Activated naive CD8-positive, alpha-beta T cell treated with anti-CD3 and anti-CD28 coated beads, Interleukin-2, amount 10 ng/mL, durations not matched to agents 7 days and 5 days (primary cell): ENCODE data around the gene DGKQ. TPM values are rescaled to one million over a fixed set of nuclear protein-coding genes. Genes with fewer than 3 reads are reported as not detected.

Experiments
- ATAC-seq: fragments of 150-1000 bp; cut with Tn5 transposase; one replicate; pipeline ENCODE4 v1.10.0; 2021; ENCODE audit warnings: low read depth, moderate library complexity
- POLR2A ChIA-PET: fragments of 350-600 bp; sonication (Branson Sonifier 250); formaldehyde crosslinking; loops from one replicate; lab custom pipeline; 2021; ENCODE audit warnings: antibody characterized with exemption; lab: Charles Lee
- DNase-seq: peaks from one replicate; pipeline ENCODE4 v3.0.0; 2021
- H3K27ac Mint-ChIP-seq: one replicate; pipeline ENCODE4 v1.8.0; 2022; ENCODE audit warnings: mild to moderate bottlenecking, mixed read lengths
- H3K27me3 Mint-ChIP-seq: one replicate; pipeline ENCODE4 v1.8.0; 2022; ENCODE audit warnings: mild to moderate bottlenecking, moderate library complexity, mixed read lengths
- H3K36me3 Mint-ChIP-seq: one replicate; pipeline ENCODE4 v1.8.0; 2021; ENCODE audit warnings: mild to moderate bottlenecking, mixed read lengths
- H3K4me1 Mint-ChIP-seq: one replicate; pipeline ENCODE4 v1.8.0; 2021; ENCODE audit warnings: mixed read lengths
- H3K4me3 Mint-ChIP-seq: one replicate; pipeline ENCODE4 v1.8.0; 2022; ENCODE audit warnings: mild to moderate bottlenecking, moderate library complexity, mixed read lengths
- H3K9me3 Mint-ChIP-seq: one replicate; pipeline ENCODE4 v1.8.0; 2021; ENCODE audit warnings: mixed read lengths
- total RNA-seq, 2 experiments: library from RNA; stranded (reverse); gene quantifications; one replicate each; pipeline ENCODE4 v1.2.3, GENCODE V29; 2021

Gene DGKQ
- total RNA-seq, 2 experiments from 2014 or later = 31.3 to 32.4 TPM

DNA sequence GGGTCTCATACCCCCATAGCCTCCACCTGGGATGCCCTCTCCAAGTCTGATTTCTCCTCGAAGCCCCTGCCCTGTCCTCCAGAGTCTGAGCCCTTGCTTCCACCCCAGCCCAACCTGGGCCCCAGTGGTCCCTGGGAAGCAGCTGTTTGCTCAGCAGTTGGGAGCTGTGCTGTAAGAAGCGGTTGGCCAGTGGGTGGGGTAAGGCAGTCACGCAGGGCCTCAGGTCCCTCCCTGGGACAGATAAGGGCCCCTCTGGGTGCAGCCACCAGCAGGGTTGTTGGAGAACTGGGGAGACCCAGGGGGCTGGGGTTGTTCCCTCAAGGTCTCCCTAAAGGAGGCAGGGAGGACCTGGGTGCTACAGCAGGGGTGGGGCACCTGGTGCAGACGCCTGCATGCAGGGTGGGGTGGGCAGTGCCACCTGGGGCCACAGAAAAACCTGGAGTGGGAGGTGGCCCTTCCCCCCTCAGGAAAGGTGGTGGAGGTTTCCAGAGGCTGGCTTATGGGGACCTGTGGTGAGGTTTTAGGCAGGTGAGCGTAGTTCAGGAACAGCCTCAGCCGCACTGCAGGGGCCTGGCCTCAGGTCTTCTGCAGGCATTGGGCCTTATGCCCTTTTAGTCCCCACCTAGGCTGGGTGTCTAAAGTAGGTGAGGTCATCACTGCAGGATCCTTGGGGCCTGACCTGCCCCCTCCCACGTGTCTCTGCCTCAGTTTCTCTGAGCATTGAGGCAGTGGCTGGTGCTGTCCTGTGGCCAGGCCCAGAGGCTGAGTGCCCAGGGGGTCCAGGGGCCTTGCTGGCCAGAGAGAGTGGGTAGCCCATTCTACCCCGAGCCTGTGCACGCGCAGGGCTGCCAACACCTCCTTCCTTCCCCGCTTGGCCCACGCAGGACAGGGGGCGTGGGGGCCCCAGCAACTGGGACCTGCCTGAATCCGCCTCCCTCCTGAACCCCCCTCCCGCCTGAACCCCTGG lies 22.9 kb upstream of the DGKQ start:
- Mint-ChIP-seq H3K4me1 (no peaks in the 10 kb centered on the region), H3K27me3 (peaks cover 25% of the 10 kb centered on the region), H3K4me3 (no peak overlapping the region), H3K36me3 (no peaks in the 10 kb centered on the region), H3K27ac (no peak overlapping the region), H3K9me3 (no peaks in the 10 kb centered on the region)
- DNase-seq (no peak), ATAC-seq (no peak)
- POLR2A ChIA-PET = no interaction called here

DNA sequence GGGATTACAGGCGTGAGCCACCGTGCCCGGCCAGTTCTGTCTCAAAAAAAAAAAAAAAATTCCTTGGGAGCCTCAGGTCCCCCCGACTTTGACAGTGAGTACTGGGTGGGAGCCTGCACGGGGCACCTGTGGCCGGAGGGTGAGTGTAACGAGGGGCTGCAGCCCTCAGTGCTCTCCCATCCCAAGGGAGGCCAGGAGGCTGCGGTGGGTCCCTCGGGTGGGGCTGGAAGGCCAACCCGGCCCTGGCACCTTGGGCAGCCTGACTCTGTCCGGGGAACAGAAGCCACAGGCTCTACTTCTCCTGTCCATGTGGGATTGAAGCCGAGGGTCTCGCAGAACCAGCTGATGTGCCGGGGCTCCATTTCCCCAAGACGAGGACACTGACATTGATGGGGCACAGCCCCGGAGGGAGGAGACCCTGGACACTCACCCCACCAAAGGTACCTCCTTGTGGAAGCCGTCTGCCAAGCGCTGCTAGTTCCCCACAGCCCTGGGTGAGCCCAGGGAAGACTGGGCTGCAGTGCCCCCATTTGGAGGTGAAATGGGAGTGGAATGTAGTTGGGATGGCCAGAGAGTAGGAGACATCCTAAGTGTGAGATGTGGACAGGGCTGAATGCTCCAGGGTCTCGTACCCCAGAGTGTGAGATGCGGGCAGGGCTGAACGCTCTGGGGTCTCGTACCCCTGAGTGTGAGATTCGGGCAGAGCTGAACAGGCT lies 22.1 kb upstream of the DGKQ start:
- H3K4me3 Mint-ChIP-seq = no peak overlapping the region

GRCh38 chr4:993111-994029 lies 20.0 kb upstream of the DGKQ start, which contains the start of gene SLC26A1:
TSS of gene SLC26A1 (minus strand) at chr4:993404. CDS start at chr4:991703, 1,701 bp downstream.
- Mint-ChIP-seq H3K4me3 (no peak within 1 kb of the TSS), H3K27me3 (peaks cover 10% of the 10 kb centered on the region), H3K27ac (no peak within 1 kb of the TSS), H3K4me1 (no peaks in the 10 kb centered on the region), H3K9me3 (no peaks in the 10 kb centered on the region), H3K36me3 (no peaks in the 10 kb centered on the region)
- DNase-seq = no peak
- POLR2A ChIA-PET = no interaction called here
- ATAC-seq = no peak

More for the DNA sequence above, 22.1 kb upstream of the DGKQ start:
- Mint-ChIP-seq H3K4me1 (no peaks in the 10 kb centered on the region), H3K27ac (no peak overlapping the region), H3K27me3 (peaks cover 24% of the 10 kb centered on the region), H3K9me3 (no peaks in the 10 kb centered on the region), H3K36me3 (no peaks in the 10 kb centered on the region)
- POLR2A ChIA-PET = no interaction called here
- DNase-seq (no peak), ATAC-seq (no peak)

DNA sequence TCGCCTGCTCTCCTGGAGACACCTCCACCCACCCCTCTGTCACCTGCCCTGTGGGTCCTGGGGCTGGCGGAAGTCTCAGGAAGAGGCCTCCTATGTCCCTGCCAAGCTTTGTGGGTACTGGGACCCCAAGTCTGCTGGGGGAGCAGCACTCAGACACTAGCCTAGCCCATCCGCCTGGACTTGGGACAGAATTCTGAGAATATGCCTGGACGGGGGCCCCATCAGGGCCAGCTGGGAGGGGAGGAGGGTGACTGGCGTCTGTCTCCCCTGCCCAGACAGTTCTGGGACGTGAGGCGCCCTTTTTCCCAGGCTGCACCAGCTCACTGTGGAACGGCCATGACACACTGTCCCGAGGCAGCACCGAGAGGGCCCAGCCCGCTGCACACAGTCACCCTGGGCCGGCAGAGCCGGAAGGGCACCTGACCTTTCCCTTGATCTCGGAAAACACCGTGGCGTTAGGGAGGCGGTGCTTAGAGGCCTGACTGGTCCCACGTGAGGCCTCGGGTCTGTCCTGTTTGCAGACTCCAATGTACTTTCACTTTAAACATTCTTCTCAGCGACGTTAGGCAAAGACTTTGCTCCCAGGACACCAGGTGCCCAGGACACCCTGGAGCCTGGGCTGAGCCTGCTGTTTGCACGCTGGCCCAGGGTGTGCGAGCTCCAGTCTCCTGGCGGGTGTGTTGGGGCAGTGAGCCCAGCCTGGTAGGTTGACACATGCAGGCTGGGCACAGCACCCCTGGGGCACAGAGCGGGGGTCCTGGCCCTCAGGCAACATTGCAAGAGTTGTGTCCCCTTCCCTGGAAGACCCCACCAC lies 19.1 kb upstream of the DGKQ start:
- Mint-ChIP-seq H3K4me3 (no peak overlapping the region), H3K27me3 (peaks cover 7% of the 10 kb centered on the region), H3K4me1 (no peaks in the 10 kb centered on the region), H3K9me3 (no peaks in the 10 kb centered on the region), H3K36me3 (no peaks in the 10 kb centered on the region), H3K27ac (no peak overlapping the region)
- ATAC-seq (no peak), DNase-seq (no peak)
- POLR2A ChIA-PET = no interaction called here

DNA sequence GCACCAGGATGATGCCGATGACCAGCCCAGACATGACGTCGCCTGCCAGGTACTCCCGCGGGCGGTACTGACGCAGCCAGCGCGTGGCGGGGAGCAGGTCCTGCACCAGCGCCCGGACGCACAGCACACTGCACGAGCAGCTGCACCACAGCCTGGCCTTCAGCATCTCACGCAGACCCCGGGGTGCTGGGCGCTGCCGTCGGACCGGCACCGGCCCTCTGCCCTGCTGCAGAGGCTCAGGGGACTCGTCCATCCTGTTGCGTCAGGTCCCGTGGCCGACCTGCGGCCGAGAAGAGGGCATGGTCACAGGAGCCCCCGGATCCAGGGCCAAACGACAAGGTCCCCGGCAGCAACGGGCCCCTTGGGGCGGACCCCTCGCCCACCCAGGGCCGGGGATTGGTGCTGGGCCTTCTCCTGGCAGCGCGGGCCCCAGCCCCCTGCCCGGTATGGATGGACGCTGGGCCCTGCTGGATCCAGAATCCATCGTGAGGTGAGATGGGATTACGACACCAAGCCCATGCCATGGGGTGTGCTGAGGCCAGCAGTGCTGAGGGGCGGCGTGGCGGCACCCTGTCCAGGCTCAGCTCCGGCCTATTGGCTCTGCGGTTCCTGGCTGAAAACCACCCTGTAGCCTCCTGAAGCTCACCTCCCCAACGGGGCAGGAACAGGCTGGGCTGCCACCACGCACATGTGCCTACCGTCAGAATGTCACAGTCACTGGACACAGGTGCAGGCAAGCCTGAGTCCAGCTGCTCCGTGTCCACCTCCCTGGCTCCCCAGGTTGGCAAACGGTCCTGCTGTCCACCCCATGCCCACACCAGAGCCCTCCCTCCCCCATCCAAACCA lies 18.3 kb upstream of the DGKQ start:
- no peaks in the 10 kb centered on the region for H3K9me3 Mint-ChIP-seq
- H3K4me1 Mint-ChIP-seq = no peaks in the 10 kb centered on the region
- ATAC-seq (no peak), DNase-seq (no peak)
- H3K27me3 Mint-ChIP-seq = peaks cover 3% of the 10 kb centered on the region
- no peak overlapping the region for H3K27ac Mint-ChIP-seq
- POLR2A ChIA-PET = no interaction called here
- no peaks in the 10 kb centered on the region for H3K36me3 Mint-ChIP-seq
- H3K4me3 Mint-ChIP-seq = no peak overlapping the region

GRCh38 chr4:990746-991367 lies 17.5 kb upstream of the DGKQ start:
- Mint-ChIP-seq H3K36me3 (no peaks in the 10 kb centered on the region), H3K9me3 (no peaks in the 10 kb centered on the region), H3K27me3 (no peaks in the 10 kb centered on the region), H3K4me3 (no peak overlapping the region), H3K27ac (no peak overlapping the region), H3K4me1 (peaks cover 2% of the 10 kb centered on the region)
- ATAC-seq (no peak), DNase-seq (no peak)
- POLR2A ChIA-PET = no interaction called here

DNA sequence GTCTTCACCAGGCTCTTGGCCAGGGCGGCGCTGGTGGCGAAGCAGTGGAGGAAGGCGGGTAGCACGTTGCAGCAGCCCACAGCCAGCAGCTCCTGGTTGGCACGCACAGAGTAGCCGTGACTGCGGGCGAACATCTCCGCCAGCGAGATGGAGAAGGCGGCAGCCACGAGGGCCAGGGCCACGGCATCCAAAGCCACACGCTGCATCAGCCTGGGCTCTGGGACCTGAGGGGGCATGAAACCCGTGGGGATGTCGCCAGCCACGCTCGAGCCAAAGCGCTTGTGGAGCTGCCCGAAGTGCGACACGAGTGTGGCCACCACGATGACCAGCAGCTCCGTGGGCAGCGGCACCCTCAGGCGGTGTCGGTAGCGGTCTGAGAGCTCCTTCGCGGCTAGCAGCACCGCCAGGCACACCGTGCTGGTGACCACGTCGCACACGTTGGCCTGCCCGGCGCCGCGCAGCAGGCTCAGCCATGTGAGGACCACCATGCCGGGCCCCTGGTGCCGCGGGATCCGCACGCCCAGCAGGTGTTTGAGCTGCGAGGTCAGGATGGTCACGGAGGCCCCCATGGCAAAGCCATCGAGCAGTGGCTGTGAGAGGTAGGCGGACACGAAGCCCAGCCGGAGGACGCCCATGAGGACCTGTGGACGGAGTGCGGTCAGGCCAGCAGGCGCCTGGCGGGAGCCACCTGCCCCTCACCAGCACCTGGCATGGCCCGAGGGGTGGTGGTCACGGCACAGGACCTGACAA lies 16.5 kb upstream of the DGKQ start:
- Mint-ChIP-seq H3K27ac (no peak overlapping the region), H3K4me1 (peaks cover 10% of the 10 kb centered on the region), H3K4me3 (no peak overlapping the region), H3K9me3 (no peaks in the 10 kb centered on the region), H3K27me3 (no peaks in the 10 kb centered on the region), H3K36me3 (no peaks in the 10 kb centered on the region)
- DNase-seq (no peak), ATAC-seq (no peak)
- POLR2A ChIA-PET = no interaction called here

- POLR2A ChIA-PET = interaction anchor here (2.0 kb wide), 1 partner anchor 57 kb away, joined by 8 read pairs; the partner anchor contains the start of genes GAK and TMEM175
- H3K36me3 Mint-ChIP-seq = no peaks in the 10 kb centered on the region
These were observed 15.7 kb upstream of the DGKQ start for GRCh38 chr4:988726-989721.

DNA sequence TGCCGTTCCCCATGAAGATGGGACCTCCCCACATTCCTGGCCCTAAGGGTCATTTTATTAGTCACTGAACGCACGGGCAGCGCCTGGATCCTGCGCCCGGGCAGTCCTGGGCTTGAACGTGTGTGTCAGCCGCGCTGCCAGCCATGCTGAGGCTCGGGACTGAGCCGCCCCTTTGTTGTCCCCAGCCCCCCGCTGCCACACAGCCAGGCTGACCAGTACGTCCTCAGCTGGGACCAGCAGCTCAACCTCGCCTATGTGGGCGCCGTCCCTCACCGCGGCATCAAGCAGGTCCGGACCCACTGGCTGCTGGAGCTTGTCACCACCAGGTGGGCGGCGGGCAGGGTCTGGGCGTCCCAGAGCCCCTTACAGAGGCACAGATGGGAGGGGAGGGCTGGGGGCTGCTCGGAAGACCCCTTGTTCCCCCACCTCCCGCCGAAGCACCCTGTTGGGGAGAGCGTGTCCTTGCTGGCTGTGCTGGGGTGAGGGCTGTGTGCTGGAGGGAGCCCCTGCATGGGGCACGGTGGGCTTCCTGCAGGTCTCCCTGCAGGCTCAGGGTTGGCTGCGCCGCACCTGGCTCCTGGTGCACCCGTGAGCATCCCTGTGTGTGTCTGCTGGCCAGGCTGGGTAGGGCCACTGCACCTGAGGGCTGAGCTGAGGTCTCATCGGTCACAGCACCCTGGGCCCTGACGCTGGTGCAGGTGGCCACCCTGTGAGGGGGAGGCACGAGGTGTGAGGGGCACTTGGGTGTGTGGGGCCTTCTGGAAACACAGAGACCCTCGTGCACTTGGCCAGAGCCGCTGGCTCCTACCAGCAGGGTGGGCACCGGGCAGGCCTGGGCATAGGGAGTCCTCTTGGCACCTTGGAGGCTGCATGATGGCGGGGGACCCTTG lies 14.5 kb upstream of the DGKQ start:
- ATAC-seq (no peak), DNase-seq (no peak)
- Mint-ChIP-seq H3K27me3 (no peaks in the 10 kb centered on the region), H3K4me3 (peak overlapping the region; percentile 76), H3K9me3 (no peaks in the 10 kb centered on the region), H3K4me1 (peaks cover 12% of the 10 kb centered on the region), H3K27ac (peak overlapping the region; percentile 56), H3K36me3 (no peaks in the 10 kb centered on the region)
- POLR2A ChIA-PET = interaction anchor here (0.8 to 2.0 kb wide), 7 partner anchors 22 to 245 kb away, joined by 3 to 8 read pairs (median 5); partner anchors contain the start of genes GAK and TMEM175

More at GRCh38 chr4:988726-989721, 15.7 kb upstream of the DGKQ start:
- no peak overlapping the region for H3K27ac Mint-ChIP-seq
- peaks cover 12% of the 10 kb centered on the region for H3K4me1 Mint-ChIP-seq
- H3K4me3 Mint-ChIP-seq = no peak overlapping the region
- no peak for ATAC-seq
- DNase-seq = no peak
- H3K9me3 Mint-ChIP-seq = no peaks in the 10 kb centered on the region
- H3K27me3 Mint-ChIP-seq = no peaks in the 10 kb centered on the region
